OCI-LY1 (cell line): Measurements from ENCODE around the gene BCKDK.

ENCODE experiments used
- H2AFZ ChIP-seq: fragments of 200-600 bp; sonication (generic), shearing (Covaris generic); 2 replicates; pipeline ENCODE4 v1.6.0; 2014; ENCODE audit warnings: antibody characterized with exemption, mild to moderate bottlenecking, low read length
- H3F3A ChIP-seq: fragments of 200-600 bp; sonication (generic), shearing (Covaris generic); 2 replicates; pipeline ENCODE4 v1.6.0; 2014; ENCODE audit warnings: mild to moderate bottlenecking, antibody characterized with exemption, low read length, moderate library complexity; ENCODE audit not compliant: insufficient read depth
- H3K27ac ChIP-seq: fragments of 200-600 bp; sonication (generic); 2 replicates; pipeline ENCODE4 v1.5.1; 2014; ENCODE audit warnings: low read length, mixed run types, mild to moderate bottlenecking, low read depth; ENCODE audit not compliant: poor library complexity, severe bottlenecking
- H3K27me3 ChIP-seq: fragments of 200-600 bp; sonication (generic); 2 replicates; pipeline ENCODE4 v1.6.0; 2014; ENCODE audit warnings: antibody characterized with exemption, mild to moderate bottlenecking, low read length, moderate library complexity; ENCODE audit not compliant: insufficient read depth
- H3K36me3 ChIP-seq: fragments of 200-600 bp; sonication (generic); 2 replicates; pipeline ENCODE4 v1.6.1; 2014; ENCODE audit warnings: mild to moderate bottlenecking, antibody characterized with exemption, low read length, moderate library complexity, mixed read lengths; ENCODE audit not compliant: insufficient read depth
- H3K4me1 ChIP-seq: fragments of 200-600 bp; sonication (generic); 2 replicates; pipeline ENCODE4 v1.5.1; 2014; ENCODE audit warnings: mild to moderate bottlenecking, low read length, moderate library complexity; ENCODE audit not compliant: insufficient read depth, severe bottlenecking
- H3K4me2 ChIP-seq: fragments of 200-600 bp; sonication (generic), shearing (Covaris generic); 2 replicates; pipeline ENCODE4 v1.6.1; 2014; ENCODE audit warnings: low read length
- H3K4me3 ChIP-seq: fragments of 200-600 bp; sonication (generic); 2 replicates; pipeline ENCODE4 v1.5.1; 2014; ENCODE audit warnings: low read length, low read depth, mild to moderate bottlenecking, mixed read lengths; ENCODE audit not compliant: poor library complexity, severe bottlenecking
- H3K79me2 ChIP-seq: fragments of 200-600 bp; shearing (Covaris generic); 2 replicates; pipeline ENCODE4 v1.6.1; 2016; ENCODE audit warnings: mixed run types, low read length, mixed read lengths; ENCODE audit not compliant: insufficient read depth
- H3K9ac ChIP-seq: fragments of 200-600 bp; sonication (generic), shearing (Covaris generic); 2 replicates; pipeline ENCODE4 v1.6.1; 2014; ENCODE audit warnings: mild to moderate bottlenecking, low read length, mixed read lengths
- H3K9me2 ChIP-seq: fragments of 200-600 bp; sonication (generic), shearing (Covaris generic); 2 replicates; pipeline ENCODE4 v1.6.1; 2014; ENCODE audit warnings: low read depth, mild to moderate bottlenecking, low read length, mixed read lengths
- H3K9me3 ChIP-seq: fragments of 200-600 bp; shearing (Covaris generic); 2 replicates; pipeline ENCODE4 v1.6.1; 2014; ENCODE audit warnings: low read length, mixed read lengths
- H4K20me1 ChIP-seq: fragments of 200-600 bp; sonication (generic), shearing (Covaris generic); 2 replicates; pipeline ENCODE4 v1.6.0; 2016; ENCODE audit warnings: mild to moderate bottlenecking, low read length; ENCODE audit not compliant: insufficient read depth
- EZH2 ChIP-seq: fragments of 200-600 bp; sonication (generic), shearing (Covaris generic); IDR thresholded peaks from 2 replicates; pipeline ENCODE4 v1.8.0; 2017; ENCODE audit warnings: borderline replicate concordance, mixed run types, mild to moderate bottlenecking, antibody characterized with exemption, low read length, moderate library complexity, mixed read lengths
- TF ChIP-seq, protein P1 (sequence below): fragments of 200-600 bp; sonication (generic), shearing (Covaris generic); IDR thresholded peaks from 2 replicates; pipeline ENCODE4 v1.5.1; 2017; ENCODE audit warnings: mild to moderate bottlenecking, antibody characterized with exemption, low read length, moderate library complexity, mixed read lengths

The BCKDK gene

DNA sequence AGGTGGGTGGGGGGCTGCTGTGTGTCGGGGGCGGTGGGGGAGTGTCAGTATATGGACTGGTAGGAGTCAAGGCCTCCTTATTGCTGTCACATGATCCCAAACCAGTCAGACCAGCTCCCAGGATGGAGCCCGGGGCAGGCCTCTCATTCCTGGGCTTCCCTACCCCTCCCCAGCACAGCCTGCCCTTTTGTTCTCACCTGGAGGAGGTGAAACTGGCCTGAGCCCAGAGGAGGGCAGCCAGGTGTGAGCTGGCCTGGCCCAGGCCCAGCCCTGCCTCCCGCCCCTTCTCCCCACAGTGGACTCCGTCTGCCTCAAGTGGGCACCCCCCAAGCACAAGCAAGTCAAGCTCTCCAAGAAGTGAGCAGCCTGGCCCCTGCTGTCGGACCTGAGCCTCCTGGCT is 22.7 kb downstream of the BCKDK start:
- Histone ChIP-seq H3K4me3 (no peak overlapping the region), H3K79me2 (no peaks in the 10 kb centered on the region), H3K36me3 (peaks cover 26% of the 10 kb centered on the region), H2AFZ (no peak overlapping the region), H3K9me2 (no peaks in the 10 kb centered on the region), H3K9me3 (no peaks in the 10 kb centered on the region), H3K4me1 (no peaks in the 10 kb centered on the region), H3K4me2 (no peak overlapping the region), H4K20me1 (no peaks in the 10 kb centered on the region), H3K27ac (no peak overlapping the region), H3F3A (no peaks in the 10 kb centered on the region), H3K27me3 (0 out of 2 replicates have a peak, but pooled peaks cover under 1% of the 10 kb centered on the region), H3K9ac (no peak overlapping the region)
- TF ChIP-seq EZH2: no peak
- TF ChIP-seq, protein P1, sequence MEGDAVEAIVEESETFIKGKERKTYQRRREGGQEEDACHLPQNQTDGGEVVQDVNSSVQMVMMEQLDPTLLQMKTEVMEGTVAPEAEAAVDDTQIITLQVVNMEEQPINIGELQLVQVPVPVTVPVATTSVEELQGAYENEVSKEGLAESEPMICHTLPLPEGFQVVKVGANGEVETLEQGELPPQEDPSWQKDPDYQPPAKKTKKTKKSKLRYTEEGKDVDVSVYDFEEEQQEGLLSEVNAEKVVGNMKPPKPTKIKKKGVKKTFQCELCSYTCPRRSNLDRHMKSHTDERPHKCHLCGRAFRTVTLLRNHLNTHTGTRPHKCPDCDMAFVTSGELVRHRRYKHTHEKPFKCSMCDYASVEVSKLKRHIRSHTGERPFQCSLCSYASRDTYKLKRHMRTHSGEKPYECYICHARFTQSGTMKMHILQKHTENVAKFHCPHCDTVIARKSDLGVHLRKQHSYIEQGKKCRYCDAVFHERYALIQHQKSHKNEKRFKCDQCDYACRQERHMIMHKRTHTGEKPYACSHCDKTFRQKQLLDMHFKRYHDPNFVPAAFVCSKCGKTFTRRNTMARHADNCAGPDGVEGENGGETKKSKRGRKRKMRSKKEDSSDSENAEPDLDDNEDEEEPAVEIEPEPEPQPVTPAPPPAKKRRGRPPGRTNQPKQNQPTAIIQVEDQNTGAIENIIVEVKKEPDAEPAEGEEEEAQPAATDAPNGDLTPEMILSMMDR: no peak

DNA sequence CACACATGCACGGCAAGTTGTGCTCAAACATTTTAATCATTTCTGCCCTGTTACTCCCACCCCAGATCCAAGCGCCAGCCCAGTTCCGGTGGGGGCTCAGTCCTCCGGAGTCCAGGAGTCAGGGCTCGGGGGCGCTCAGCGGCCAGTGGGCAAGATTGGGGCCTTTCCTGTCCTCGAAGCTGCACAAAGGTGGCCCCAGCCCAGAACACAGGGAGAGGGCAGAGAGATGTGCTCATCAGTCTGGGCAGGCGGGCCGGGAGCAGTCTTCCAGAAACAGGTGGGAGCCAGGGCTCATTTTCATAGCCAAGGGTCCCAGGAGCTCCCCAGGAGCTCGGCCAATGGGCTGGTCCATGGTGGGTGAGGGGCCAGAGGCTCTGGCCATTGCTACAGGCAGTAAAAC is 23.2 kb downstream of the BCKDK start:
- no peaks in the 10 kb centered on the region for H3K9me3 ChIP-seq
- no peaks in the 10 kb centered on the region for H3F3A ChIP-seq
- no peak overlapping the region for H3K9ac ChIP-seq
- peaks cover 5% of the 10 kb centered on the region; the same call in 1 of the 2 replicates for H3K27me3 ChIP-seq
- peaks cover 26% of the 10 kb centered on the region for H3K36me3 ChIP-seq
- H3K4me1 ChIP-seq: no peaks in the 10 kb centered on the region
- H3K27ac ChIP-seq: no peak overlapping the region
- no peaks in the 10 kb centered on the region for H4K20me1 ChIP-seq
- H3K79me2 ChIP-seq: no peaks in the 10 kb centered on the region
- no peak overlapping the region for H2AFZ ChIP-seq
- no peak for TF ChIP-seq EZH2
- TF ChIP-seq, protein P1: no peak
- H3K9me2 ChIP-seq: no peaks in the 10 kb centered on the region
- no peak overlapping the region for H3K4me2 ChIP-seq
- H3K4me3 ChIP-seq: no peak overlapping the region

- H3K27me3 ChIP-seq: peaks cover 8% of the 10 kb centered on the region; the same call in 1 of the 2 replicates
- H3K4me2 ChIP-seq: no peak overlapping the region
- no peaks in the 10 kb centered on the region for H3F3A ChIP-seq
- TF ChIP-seq, protein P1: no peak
- no peak for TF ChIP-seq EZH2
- no peak overlapping the region for H2AFZ ChIP-seq
- H3K4me1 ChIP-seq: no peaks in the 10 kb centered on the region
- H3K36me3 ChIP-seq: peaks cover 26% of the 10 kb centered on the region
- no peak overlapping the region for H3K4me3 ChIP-seq
- H3K27ac ChIP-seq: no peak overlapping the region
- H3K9ac ChIP-seq: no peak overlapping the region
- H3K9me2 ChIP-seq: no peaks in the 10 kb centered on the region
- no peaks in the 10 kb centered on the region for H3K79me2 ChIP-seq
- no peaks in the 10 kb centered on the region for H3K9me3 ChIP-seq
- no peaks in the 10 kb centered on the region for H4K20me1 ChIP-seq
Measured at GRCh38 chr16:31131841-31132271, 23.7 kb downstream of the BCKDK start.
